ENCODE data around the gene IL17C.

- TF ChIP-seq EZH2phosphoT487 (IDR thresholded peaks at IDR 0.05; ENCODE audit: borderline replicate concordance, low read depth): no peak
- TF ChIP-seq CTCF (IDR thresholded peaks at IDR 0.05): no peak
- no peak for TF ChIP-seq YY1 (IDR thresholded peaks at IDR 0.05; ENCODE audit: low read depth)
- no peak for TF ChIP-seq TCF12 (IDR thresholded peaks at IDR 0.05)
- no peak for TF ChIP-seq MAX (IDR thresholded peaks at IDR 0.05; ENCODE audit: low read depth)
- TF ChIP-seq CHD2 (IDR thresholded peaks at IDR 0.05; ENCODE audit: low read length, partially characterized antibody): no peak
Measured at GRCh38 chr16:88610909-88611812, 27.2 kb upstream of the IL17C start.

Data from SK-N-SH (cell line).